Measurements from ENCODE around the gene LYZL1.
"Not testable (repeated sequence)": the region's sequence is repeated elsewhere in the genome, so short reads cannot be mapped to it uniquely, and the experiment has no call there.

Gene LYZL1

DNA sequence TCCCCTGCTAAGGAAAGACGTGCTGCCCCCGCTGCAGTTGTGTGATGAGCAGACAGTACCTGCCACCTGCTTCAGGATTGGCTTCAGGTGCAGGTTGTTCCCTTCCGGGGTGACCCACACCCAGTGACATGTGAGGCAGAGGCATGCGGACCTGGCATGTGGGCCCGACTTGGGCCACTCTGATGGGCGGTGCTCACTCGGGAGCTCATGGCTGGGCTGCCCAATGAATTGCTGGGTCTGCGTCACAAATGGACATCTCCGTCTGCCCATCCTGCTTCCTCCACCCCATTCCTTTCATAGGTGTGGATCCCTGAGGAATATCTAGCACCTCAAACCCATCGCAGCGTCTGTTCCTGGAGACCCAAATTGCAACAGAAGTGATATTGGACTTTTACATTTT is 19.3 kb downstream of the LYZL1 start:
- not testable (repeated sequence) for DNase-seq (ENCODE audit: low read depth)

DNA sequence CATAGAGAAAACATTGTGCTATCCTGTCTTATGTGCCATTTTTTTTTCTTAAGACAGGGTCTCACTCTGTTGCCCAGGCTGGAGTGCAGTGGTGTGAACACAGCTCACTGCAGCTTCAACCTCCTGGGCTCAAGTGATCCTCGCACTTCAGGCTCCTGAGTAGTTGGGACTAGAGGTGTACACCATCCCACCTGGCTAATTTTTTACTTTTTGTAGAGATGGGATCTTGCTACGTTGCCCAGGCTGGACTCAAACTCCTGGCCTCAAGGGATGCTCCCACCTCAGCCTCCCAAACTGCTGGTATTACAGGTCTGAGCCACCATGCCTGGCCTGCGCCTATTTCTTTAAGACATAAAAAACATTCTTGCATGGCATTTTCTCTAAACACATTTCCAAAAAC is 20.6 kb downstream of the LYZL1 start:
- DNase-seq (ENCODE audit: low read depth), result no peak

DNA sequence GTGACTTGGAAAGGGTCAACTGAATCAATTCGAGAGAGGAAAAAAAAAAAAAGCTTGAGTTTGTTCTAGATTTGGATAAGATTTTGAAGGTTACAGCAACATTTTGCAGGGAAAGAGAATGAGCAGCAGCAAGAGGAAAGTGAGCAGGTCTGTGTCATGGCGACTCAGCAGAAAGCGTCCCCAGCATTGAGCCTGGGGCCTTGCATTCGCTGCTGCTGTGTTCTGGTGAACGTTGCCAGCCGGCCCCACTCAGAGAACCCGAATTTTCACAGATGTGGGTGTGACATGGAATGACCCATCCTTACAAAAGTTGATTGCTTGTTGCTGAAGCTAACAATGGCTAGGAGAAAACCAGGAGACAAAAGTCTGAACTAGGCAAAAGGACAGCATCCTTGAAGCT is 21.6 kb downstream of the LYZL1 start:
- DNase-seq (ENCODE audit: low read depth), result not testable (repeated sequence)

DNA sequence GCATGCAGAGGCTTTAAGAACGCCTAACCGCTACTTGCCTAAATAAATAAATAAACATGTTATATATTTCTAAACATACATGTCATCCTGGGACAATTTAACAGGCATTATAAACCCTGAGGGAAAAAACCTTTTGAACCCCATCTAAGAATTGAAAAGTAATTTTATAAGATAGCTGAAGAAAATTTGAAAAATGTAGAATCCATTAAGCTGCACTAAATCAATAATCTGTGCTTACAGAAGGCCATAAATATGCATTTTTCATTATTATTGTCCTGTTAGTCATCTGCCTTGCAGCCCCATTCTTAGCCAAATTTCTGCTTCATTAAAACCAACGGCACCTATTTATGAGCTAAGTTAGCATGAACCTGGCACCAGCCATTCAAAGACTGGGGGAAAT is 24.2 kb downstream of the LYZL1 start:
- DNase-seq (ENCODE audit: low read depth), result no peak

DNA sequence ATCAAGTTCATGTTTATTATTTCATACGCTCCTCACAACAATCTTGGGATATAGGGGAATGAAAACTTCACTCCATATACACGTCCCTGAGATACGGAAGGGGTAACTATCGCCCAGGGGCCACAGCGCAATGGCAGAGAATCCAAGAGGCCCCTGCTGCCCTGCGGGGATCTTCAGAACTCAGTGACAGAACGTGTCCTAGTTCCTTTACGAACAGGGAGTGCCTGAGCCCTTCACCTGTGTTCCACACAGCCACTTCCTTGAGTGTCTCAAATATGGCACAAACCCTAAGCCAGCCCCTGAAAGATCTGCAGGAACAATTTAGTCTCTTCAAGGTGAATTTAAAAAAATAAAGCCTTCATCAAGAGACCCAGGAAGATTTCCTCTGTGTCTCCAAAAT is 25.9 kb downstream of the LYZL1 start:
- DNase-seq (ENCODE audit: low read depth), result no peak

DNA sequence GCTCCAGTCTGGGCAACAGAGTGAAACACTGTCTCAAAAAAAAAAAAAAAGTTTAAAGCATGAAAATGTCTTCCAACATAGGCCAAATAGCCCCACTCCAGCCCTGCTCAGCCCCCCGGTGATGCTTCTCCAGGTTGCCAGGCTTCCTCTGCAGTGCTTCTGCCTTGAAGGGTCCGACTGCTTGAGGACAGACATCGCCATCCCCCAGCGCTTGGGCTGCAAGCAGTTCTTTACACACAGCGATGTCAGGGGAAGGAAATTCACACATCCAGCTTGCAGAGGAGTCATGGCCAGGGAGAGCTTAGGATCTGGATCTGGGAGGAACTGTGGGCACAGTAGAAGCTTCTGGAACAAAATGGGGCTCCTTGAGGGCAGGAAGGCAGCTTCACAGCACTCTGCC is 26.9 kb downstream of the LYZL1 start:
- no peak for DNase-seq (ENCODE audit: low read depth)

DNA sequence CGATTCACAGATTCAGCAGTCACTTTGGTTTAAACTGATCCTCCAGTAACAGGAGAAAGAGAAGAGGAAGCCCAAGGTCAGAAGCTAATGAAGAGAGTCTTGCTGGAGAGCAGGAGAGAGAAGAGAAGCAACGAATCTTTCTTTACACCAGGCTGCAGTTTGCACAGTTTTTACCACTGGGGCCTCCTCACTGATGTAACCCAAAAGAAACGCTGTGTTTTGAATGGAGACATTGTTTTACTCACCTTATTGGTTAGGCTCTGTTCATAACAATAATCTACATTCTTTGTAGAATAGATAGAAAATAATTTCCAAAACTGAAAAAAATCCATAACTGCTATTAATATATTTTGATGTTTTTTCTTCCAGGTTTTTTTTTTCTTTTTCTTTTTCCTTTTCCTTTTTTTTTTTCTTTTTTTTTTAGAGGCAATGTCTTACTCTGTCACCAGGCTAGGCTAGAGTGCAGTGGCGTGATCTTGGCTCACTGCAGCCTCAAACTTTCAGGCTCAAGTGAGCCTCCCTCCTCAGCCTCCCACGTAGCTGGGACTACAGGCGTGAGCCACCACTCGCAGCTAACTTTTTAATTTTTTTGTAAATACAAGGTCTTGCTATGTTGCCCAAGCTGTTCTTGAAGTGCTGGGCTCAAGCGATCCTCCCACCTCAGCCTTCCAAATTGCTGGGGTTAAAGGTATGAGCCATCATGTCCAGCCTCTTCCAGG is 27.6 kb downstream of the LYZL1 start:
- no peak for DNase-seq (ENCODE audit: low read depth)

DNA sequence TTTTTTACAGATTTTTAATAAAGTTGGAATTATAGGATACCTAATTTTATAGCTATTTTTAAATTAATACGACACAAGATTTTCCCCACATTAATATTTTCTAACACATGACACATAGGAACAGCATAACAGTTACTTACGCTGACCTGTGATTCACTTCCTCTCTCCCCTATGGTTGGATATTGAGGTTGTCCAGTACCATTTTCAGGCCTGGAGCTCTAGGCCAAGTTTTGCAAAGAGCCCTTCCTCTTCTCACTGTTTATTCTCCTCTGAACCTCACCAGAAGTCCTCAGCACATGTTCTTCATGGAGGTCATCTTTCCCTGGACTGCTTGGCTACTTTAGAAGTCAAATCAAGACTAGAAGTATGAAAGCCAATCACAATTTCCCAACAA is 28.2 kb downstream of the LYZL1 start:
- no peak for DNase-seq (ENCODE audit: low read depth)

DNA sequence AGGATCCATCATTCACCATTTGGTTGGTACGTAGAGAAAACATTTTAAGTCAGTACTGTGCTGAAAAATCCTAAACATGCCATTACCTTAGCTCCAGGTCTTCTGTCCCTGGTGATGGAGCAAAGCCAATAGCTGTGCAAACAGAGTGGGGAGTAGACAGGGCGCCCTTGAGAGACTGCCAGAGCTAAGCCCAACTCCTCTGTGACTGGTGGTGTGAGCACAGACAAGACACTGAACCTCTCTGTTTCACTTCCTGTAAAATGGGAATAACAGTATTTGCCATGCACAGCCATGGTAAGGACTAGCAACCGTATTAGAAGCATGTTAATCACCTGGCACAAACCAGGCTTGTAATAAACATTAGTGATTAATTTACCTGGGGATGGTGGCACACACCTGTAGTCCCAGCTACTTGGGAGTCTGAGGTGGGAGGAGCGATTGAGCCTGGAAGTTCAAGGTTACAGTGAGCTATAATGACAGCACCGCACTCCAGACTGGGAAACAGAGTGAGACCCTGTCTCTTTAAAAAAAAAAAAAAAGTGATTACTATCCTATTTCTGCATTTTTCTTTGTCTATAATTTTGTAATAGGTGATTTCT is 28.7 kb downstream of the LYZL1 start:
- no peak for DNase-seq (ENCODE audit: low read depth)

DNA sequence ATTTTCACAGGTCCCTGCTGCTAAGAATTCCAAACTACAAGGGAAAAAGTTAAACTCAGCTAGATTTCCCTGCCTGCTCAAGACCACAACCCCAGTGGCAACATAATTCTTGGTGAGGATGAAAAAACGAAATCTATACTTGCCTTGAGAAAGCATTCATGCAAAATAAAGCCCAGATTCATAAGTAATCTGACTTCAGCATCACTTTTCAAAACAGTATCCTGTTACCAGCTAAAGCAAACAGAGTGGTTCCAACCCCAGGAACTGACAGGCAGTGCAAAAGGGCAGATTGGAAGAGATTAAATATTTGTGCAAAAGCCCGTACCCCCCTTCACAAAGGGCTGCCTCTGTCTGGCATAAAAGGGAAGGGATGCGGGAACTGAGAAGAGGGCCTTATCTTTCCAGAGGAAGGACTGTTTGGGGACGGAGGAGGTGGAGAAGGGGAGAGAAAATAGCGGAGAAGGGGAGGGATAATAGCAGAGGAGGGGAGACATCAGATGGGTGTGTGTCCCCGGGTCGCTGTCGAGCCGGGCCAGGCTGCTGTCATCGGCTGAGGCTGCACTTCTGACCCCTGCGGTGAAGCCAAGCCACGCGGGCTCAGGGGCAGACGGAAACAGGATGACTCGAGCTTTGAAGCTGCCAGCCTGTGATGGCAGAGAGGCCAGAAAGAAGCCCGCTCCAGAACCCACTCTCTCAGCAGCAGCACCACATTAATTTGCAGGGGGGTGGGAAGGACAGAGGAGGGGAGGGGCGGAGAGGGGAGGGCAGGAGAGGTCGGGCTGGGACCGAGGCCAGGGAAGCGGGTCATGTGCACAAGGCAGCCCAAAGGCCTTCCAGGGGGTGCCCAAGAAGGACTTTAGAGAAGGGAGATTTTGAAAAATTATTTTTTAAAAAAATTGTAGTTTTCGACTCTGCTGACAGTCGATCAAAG is 29.5 kb downstream of the LYZL1 start:
- not testable (repeated sequence) for DNase-seq (ENCODE audit: low read depth)

DNA sequence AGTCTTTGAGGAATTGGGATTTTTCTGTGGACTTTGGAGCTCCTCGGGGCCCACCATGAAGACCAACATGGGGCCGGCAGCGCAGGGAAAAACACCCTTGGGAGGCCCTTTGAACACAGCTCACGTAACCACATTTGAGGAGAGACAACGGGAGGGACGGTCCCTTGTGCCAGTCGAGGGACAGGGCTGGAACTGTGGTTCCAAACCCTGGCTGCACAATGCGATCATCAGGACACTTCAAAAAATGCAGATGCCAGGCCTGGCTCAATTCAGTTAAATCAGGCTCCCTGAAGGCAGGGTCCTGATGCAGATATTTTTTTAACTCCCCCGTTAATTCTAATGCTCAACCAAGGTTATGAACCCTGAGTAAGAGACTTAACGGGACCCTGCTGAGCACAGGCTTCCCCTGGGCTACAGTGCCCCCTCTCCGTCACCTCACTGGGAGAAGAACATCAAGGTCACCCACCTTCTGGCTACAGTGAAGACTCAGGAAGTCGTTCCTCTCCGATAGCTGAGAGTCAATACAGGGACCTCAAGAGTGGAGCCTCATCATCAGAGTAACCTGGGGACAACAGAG is 30.4 kb downstream of the LYZL1 start:
- no peak for DNase-seq (ENCODE audit: low read depth)

DNA sequence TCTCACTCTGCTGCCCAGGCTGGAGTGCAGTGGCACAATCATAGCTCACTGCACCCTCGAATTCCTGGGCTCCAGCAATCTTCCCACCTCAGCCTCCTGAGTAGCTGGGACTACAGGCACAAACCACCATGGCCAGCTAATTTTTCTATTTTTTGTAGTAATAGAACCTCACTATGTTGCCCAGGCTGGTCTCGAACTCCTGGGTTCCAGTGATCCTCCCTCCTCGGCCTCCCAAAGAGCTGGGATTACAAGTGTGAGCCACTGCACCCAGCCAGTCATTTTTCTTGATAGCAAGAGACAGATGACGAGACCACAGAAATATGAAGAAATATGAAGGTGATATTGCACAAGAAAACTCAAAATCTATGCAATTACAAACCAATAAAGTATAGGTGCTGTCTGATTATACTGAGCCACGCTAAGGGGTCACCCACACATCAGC is 31.8 kb downstream of the LYZL1 start:
- not testable (repeated sequence) for DNase-seq (ENCODE audit: low read depth)

DNA sequence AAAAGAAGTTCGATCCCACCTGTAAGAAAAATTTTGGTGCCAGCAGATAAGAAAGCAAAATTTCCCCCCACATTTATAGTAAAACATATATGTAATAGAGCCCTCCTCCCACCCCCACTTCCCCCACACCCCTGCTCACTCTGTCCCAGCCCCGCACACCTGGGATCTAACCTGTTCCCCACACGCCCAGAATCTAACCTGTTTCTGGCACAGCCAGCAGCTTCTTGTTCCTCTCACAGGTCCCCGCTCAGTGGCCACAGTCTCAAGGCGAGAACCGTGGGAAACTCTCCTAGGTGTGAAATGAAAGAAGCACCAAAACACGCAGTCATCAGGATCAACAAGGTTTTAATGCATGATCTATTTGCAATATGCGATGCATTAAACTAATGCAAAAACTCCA is 32.8 kb downstream of the LYZL1 start:
- no peak for DNase-seq (ENCODE audit: low read depth)

DNA sequence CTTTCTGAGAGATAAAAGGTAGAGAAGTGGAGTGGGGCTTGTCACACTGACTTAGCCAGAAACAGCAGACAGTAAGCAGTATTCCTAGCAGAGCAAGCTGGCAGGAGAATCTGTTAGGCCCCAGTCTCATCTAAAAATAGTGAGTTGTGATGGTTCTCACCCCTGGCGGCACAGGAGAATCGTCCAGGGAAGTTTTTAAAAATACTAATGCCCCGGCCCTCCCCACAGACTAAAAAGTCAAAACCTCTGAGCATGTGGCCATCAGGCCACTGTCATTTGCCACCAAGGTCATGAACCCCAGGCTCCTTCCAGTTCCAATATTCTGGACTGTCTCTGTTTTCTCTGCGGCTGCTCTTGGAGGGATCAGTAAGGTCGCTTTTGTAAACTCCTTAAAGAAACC is 34.0 kb downstream of the LYZL1 start:
- DNase-seq (ENCODE audit: low read depth), result no peak

DNA sequence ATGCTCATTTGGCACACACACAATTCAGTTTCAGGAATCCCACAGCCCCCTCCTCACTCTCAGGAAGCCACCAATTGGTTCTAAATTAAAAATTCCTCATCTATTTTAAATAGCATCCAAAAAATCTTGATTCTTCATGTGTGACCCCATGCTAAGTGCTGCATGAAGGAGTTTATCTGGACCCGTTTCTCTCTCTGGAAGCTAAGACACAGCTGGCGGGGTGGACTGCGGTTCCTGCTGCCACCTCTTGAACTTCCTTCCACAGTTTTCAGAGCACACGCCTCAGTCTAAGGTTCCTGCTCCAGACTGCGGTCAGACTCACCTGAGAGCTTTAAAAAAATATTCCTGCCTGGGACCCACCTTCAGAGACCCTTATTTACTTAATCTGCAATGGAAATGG is 34.5 kb downstream of the LYZL1 start:
- DNase-seq (ENCODE audit: low read depth), result no peak

DNA sequence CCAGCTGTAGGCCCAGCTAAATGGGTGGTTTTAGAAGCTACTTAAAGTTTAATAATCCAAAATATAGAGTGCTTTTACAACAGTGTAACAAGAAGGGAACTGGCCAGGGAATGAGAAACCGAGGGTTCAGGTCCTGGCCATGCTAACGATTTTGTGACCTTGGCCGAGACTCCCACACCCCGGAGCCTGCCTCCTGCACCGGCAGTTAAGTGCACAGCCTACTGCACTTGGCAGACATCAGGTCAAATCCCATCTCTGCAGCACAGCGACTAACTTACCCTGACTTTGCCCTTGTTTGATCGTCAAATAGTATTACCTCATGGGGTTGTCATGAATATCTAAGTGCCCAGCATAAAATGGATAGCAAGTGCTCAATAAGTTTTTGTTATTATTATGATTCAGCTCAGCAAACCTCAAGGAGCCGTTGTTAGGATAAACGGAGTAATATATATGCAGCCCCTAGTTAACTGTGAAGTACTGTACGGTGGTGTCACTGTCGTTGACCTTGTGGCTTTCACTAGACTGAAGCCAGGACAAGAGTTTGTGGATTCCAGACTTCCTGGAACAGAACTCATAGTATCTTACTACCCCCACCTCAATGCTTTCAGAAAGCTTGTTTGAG is 35.5 kb downstream of the LYZL1 start:
- no peak for DNase-seq (ENCODE audit: low read depth)

DNA sequence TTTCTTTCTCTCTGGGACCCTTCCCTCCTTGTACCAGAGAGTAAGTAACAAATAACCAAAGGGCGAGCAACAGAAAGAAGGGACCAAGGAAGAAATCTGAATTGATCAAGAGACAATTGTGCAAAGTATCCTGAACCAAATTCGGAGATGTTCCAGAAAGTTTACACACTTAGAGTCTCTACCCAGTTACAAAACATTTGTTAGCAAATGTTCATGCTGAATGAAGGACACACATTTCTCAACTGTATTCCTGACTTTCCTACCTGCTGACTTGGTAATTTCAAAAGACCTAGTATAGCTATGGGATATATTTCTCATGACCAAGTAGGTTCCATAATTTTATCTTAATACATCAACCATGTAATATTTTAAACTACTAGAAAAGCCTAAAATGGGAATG is 37.4 kb downstream of the LYZL1 start:
- no peak for DNase-seq (ENCODE audit: low read depth)

DNA sequence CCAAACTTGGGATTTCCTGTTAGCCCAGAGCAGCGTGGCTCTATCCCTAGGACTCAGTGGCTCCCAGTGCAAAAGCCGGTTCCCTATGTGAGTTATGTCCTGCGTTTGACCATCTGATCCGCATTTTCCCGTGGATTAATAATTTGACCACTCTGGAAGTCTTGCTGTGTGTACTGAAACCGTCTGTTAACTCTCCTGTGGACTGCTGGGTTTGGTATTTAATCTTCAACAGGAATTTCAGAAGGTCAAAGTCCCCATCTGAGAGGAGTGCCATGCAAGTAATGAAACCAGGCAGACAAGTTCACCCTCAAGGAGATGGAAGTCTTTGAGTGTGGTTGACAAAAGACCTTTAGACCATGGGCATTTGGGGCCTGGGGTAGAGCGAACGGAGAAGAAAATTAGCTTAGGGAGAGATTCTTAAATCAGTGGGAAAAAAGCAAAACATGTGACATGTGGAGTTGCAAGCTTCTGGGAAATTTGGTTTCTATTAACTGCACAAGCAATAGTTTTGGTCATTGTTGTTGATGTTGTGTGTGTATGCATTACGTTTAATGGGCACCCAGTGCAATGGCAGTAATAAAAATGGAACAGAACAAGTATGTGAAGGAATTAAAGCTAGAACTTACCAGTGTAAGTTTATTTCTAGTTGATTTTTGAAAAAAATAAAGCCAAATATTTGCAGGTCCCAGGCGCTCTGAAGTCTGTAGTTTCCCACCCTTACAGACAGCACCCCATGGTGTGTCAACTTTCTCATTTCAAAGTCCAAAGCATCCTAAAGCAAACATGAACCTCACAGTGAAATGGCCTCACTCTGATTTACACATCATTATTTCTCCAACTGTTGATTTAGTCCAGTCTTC is 38.2 kb downstream of the LYZL1 start:
- no peak for DNase-seq (ENCODE audit: low read depth)

DNA sequence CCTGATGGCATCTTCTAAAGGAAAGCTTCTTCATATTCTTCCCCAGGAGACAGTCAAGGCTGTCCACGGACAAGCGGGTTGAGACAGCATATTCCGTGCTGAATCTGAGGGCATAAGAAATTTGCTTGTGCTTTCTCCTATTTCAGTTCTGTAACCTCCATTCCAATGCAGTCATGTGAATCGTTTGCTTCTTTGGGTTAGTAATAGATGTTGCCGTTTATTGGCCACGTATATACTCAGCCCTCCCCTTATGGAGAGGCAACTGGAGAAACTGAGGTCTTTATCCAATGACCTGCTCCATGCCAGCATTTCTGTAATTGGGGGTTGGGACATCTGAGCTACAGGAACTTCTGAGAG is 38.9 kb downstream of the LYZL1 start:
- DNase-seq (ENCODE audit: low read depth), result no peak

DNA sequence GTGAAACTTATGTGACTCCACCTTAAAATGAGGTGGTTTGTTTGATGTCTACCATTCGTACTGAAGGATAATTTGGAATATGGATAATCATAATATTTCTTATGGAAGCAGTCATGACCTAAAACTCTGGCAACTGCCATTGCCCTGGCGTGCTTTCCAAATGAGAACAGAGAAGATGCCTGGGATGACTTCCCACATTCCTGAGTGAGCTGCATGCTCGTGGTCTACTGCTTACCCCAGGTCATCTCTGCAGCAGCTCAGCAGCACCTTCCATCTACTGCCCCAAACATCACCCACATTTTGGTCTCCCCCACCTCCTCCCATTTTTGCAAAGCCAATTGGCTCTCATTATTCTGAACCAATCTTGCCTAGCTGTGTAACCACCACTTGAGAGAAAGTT is 40.1 kb downstream of the LYZL1 start:
- DNase-seq (ENCODE audit: low read depth), result peak; percentile 76

DNA sequence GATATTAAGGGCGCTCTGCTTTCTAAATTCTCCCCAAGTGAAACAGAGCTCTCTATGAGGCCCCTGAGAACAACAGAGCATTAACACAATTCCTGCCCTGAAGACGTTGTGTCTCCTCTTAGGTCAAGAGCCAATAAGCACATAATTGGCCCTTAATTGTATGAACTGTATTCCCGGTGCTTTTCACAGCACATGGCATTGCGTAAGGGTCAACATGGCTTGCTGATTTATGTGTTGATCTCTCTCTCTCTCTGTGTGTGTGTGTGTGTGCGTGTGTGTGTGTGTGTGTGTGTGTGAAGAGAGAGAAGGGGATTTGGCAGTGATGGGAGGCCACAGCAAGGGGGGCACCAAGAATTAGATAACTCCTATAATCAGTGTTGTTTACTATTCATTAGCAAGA is 40.5 kb downstream of the LYZL1 start:
- DNase-seq (ENCODE audit: low read depth), result no peak

Measured in stromal cell of bone marrow (primary cell).